HG03175 (cell line): ENCODE measurements around the gene DAW1.
"Not testable (repeated sequence)": the region's sequence is repeated elsewhere in the genome, so short reads cannot be mapped to it uniquely, and the experiment has no call there.

Experiments
- ATAC-seq: cut with Tn5 transposase; IDR thresholded peaks from one replicate; pipeline ENCODE4 v1.9.1; 2021; ENCODE audit warnings: mild to moderate bottlenecking, moderate library complexity; ENCODE audit not compliant: unreplicated experiment

DAW1 gene

GRCh38 chr2:227906991-227907390 is 35.6 kb downstream of the DAW1 start:
- no peak for ATAC-seq

GRCh38 chr2:227908266-227909054 is 37.0 kb downstream of the DAW1 start:
- ATAC-seq, result no peak

DNA sequence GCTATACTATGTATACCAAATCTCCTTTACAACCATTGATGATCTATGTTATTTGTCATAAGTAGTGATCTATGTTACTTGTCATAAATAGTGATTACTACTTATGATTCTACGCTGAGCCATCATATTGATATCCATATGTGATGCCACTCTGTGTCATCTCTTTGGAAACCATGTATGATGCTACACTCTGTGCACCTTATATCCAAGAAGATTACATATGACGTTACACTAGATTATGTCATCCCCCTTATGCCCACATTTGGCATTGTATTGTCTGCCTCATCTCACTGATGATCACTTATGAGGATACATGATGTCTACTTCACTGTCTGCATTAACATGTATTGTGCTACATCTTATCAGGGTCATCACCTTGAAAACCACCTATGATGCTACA is 42.9 kb downstream of the DAW1 start:
- ATAC-seq, result no peak

DNA sequence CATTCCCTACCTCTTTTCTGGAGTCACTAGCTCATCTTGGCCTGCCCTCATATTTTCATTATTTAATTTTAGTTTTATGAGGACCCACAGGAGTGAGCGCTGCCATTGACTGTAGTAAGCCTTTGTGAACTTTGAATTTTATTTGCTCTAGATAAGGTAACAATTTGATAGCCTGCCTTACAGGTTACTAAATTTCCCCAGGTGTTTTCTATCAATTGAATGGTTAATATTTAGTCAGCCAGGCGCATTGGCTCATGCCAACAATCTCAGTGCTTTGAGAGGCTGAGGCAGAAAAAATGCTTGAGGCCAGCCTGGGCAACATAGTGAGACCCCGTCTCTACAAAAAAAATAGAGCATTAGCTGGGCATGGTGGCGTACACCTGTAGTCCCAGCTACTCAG is 50.2 kb downstream of the DAW1 start:
- ATAC-seq, result no peak

- no peak for ATAC-seq
Measured at GRCh38 chr2:227932001-227932400, 60.6 kb downstream of the DAW1 start.

GRCh38 chr2:227932403-227932802 is 61.0 kb downstream of the DAW1 start:
- ATAC-seq, result no peak

DNA sequence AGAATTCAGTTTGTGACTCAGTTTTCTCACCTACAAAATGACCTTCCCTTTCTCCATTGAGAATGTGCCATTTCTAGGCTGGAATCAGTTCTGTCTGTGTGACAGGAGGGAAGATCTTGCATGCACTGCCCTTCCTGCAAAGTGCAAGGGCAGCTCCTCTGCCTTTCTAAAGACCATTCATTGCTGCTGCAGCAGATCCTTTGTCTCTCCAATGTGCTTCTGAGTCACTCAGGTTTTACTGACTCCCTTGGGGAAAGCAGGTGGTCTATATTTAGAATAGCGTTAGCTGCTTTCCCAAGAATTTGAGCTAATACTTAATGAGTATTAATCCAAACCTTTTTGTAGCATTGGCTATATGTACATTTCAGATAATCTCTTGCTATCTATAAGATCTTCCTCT is 62.5 kb downstream of the DAW1 start:
- ATAC-seq, result no peak

- not testable (repeated sequence) for ATAC-seq
Measured at GRCh38 chr2:227936249-227936648, 64.8 kb downstream of the DAW1 start.

GRCh38 chr2:227939271-227940027 is 68.0 kb downstream of the DAW1 start:
- ATAC-seq, result peak; percentile 56

- ATAC-seq, result peak; percentile 62
Measured at GRCh38 chr2:227942021-227942420, 70.6 kb downstream of the DAW1 start.

GRCh38 chr2:227942965-227943364 is 71.5 kb downstream of the DAW1 start:
- no peak for ATAC-seq

GRCh38 chr2:227960317-227960716 is 88.9 kb downstream of the DAW1 start:
- ATAC-seq, result no peak

DNA sequence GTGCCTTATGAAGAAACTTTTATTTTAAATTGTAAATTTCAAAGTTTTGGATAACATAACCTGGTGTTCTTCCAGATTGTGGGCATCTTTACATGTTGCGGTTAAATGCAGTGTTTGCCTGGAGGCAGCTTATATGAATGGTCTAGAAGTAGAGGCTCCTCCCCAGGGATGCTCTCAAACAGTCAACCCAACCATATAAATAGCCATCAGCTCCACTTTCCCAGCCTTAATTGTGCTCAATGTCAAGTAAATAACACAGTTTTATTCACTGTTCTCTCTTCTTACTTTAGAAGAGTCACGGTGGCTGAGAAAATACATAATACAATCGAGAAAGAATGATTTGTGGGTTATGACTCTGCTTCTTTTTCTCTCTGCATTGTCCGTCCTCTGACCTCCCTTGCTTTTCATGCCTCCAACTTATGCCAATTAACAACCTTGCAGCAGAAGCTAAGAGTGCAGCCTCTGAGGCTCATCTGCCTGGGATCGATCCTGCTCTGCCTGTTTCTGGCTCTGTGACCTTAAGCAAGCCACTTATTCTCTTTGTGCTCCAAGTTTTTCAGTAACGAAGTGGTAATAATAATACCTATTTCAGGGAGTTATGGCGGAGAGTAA is 100.3 kb downstream of the DAW1 start:
- no peak for ATAC-seq

- no peak for ATAC-seq
Measured at GRCh38 chr2:227973241-227973640, 101.8 kb downstream of the DAW1 start.
